CD4-positive, alpha-beta T cell (primary cell): ENCODE results near the gene CCSER1. TPM values are rescaled to one million over a fixed set of nuclear protein-coding genes. Genes with fewer than 3 reads are reported as not detected.

Source experiments
- ATAC-seq: fragments of 200-7000 bp; cut with Tn5 transposase; one replicate; pipeline ENCODE4 v1.10.0; 2022; ENCODE audit warnings: mild to moderate bottlenecking; ENCODE audit not compliant: poor library complexity
- CTCF ChIA-PET: fragments of 350-600 bp; sonication (Branson Sonifier 250); formaldehyde crosslinking; loops from one replicate; lab custom pipeline; 2021; ENCODE audit warnings: antibody characterized with exemption, inconsistent platforms; lab: Charles Lee
- POLR2A ChIA-PET: fragments of 350-600 bp; sonication (Branson Sonifier 250); formaldehyde crosslinking; loops from one replicate; lab custom pipeline; 2021; ENCODE audit warnings: antibody characterized with exemption, inconsistent platforms; lab: Charles Lee
- DNase-seq, 14 experiments: peaks; one replicate each; pipeline ENCODE4 v3.0.0-alpha.2; 2013 to 2020; ENCODE audit warnings: mixed read lengths in 2 of 14
- H3K27ac ChIP-seq, 2 donors: one replicate each; pipeline versions ENCODE4 v1.5.1 to v1.7.0; 2013; ENCODE audit warnings: low read length in 2 of 2, low read depth in 1 of 2, mild to moderate bottlenecking in 1 of 2
- H3K27me3 ChIP-seq, 2 experiments: 1 replicate in 1 of 2; 2 replicates in 1 of 2; pipeline versions ENCODE4 v1.6.1 to v1.7.0; 2013; ENCODE audit warnings: low read length in 2 of 2, control low read depth in 1 of 2, mild to moderate bottlenecking in 1 of 2, moderate library complexity in 1 of 2; ENCODE audit not compliant: insufficient read depth in 2 of 2, control insufficient read depth in 1 of 2
- H3K36me3 ChIP-seq: one replicate; pipeline ENCODE4 v1.6.1; 2013; ENCODE audit warnings: low read length, control low read depth; ENCODE audit not compliant: insufficient read depth
- H3K4me1 ChIP-seq: one replicate; pipeline ENCODE4 v1.6.1; 2013; ENCODE audit warnings: low read length, control low read depth; ENCODE audit not compliant: insufficient read depth
- H3K4me3 ChIP-seq: one replicate; pipeline ENCODE4 v1.5.1; 2013; ENCODE audit warnings: mild to moderate bottlenecking, low read length, moderate library complexity
- H3K9me3 ChIP-seq, 2 experiments: 1 replicate in 1 of 2; 2 replicates in 1 of 2; pipeline versions ENCODE4 v1.6.1 to v1.7.0; 2013; ENCODE audit warnings: low read length in 2 of 2, mild to moderate bottlenecking in 2 of 2, control low read depth in 1 of 2, moderate library complexity in 1 of 2; ENCODE audit not compliant: control insufficient read depth in 1 of 2, insufficient read depth in 1 of 2
- H3K27ac Mint-ChIP-seq: one replicate; pipeline ENCODE4 v1.8.0; 2020; ENCODE audit warnings: mixed read lengths
- H3K27me3 Mint-ChIP-seq: one replicate; pipeline ENCODE4 v1.8.0; 2021; ENCODE audit warnings: mixed read lengths
- H3K36me3 Mint-ChIP-seq: one replicate; pipeline ENCODE4 v1.8.0; 2021; ENCODE audit warnings: low read depth, mixed read lengths
- H3K4me1 Mint-ChIP-seq: one replicate; pipeline ENCODE4 v1.8.0; 2021; ENCODE audit warnings: low read depth, mixed read lengths
- H3K4me3 Mint-ChIP-seq: one replicate; pipeline ENCODE4 v1.8.0; 2020; ENCODE audit warnings: mild to moderate bottlenecking, mixed read lengths
- H3K9me3 Mint-ChIP-seq: one replicate; pipeline ENCODE4 v1.8.0; 2020; ENCODE audit warnings: mixed read lengths
- CTCF ChIP-seq: fragments of 200-600 bp; IDR thresholded peaks from one replicate; pipeline ENCODE4 v1.8.0; 2022; ENCODE audit warnings: antibody characterized with exemption, mild to moderate bottlenecking
- intact Hi-C, 2 experiments: fragments of 100-400 bp; cut with DNase I in 1 of 2; cut with micrococcal nuclease in 1 of 2; formaldehyde crosslinking; loops; one replicate each; pipeline versions ENCODE4 v1.15.1 to v1.9.0; 2023 to 2025; cut with DNase I, micrococcal nuclease
- total RNA-seq, 174 experiments: library from RNA in 2 of 174; stranded (reverse) in 2 of 174; gene quantifications; one replicate each; pipeline ENCODE4 v1.2.3 and lab custom pipeline; 2021 to 2026

CCSER1 gene
- total RNA-seq, 2 experiments from 2014 or later: 0.36 to 0.71 TPM

GRCh38 chr4:91472046-91472445 is 1344.9 kb downstream of the CCSER1 start:
- no peaks in the 10 kb centered on the region for H3K27me3 Mint-ChIP-seq
- peaks cover 17% of the 10 kb centered on the region for H3K9me3 Mint-ChIP-seq
- no peak for TF ChIP-seq CTCF
- CTCF ChIA-PET: no interaction called here
- Histone ChIP-seq H3K27me3 (no peaks in the 10 kb centered on the region), H3K27ac (no peak overlapping the region), H3K4me1 (no peaks in the 10 kb centered on the region), H3K36me3 (no peaks in the 10 kb centered on the region), H3K9me3 (no peaks in the 10 kb centered on the region), H3K4me3 (no peak overlapping the region)
- intact Hi-C loops: no loop called here
- no peaks in the 10 kb centered on the region for H3K36me3 Mint-ChIP-seq
- POLR2A ChIA-PET: no interaction called here
- ATAC-seq: no peak
- DNase-seq: no peak
- H3K4me1 Mint-ChIP-seq: no peaks in the 10 kb centered on the region
- no peak overlapping the region for H3K4me3 Mint-ChIP-seq
- H3K27ac Mint-ChIP-seq: no peak overlapping the region

DNA sequence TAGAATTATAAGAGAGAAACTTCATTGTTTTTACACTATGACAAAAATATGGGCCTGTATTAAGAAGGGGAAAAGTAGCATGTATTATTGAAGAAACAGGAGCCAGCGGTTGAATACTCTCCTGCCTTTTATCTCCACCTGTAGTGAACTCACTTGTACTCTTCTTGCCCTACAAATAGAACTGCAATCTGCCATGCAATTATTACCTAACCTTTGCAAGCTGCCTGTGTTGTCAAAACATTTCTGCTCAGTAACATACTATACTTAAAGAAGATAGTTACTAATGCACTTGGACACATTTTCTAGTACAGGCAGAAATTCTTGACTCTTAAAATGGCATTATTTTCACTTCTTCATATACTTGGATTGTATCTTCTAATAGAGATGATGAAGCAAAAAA is 1358.2 kb downstream of the CCSER1 start:
- peaks cover 17% of the 10 kb centered on the region for H3K9me3 Mint-ChIP-seq
- Histone ChIP-seq H3K36me3 (no peaks in the 10 kb centered on the region), H3K9me3 (no peaks in the 10 kb centered on the region), H3K4me3 (no peak overlapping the region), H3K27ac (no peak overlapping the region), H3K4me1 (no peaks in the 10 kb centered on the region), H3K27me3 (no peaks in the 10 kb centered on the region)
- H3K27ac Mint-ChIP-seq: no peak overlapping the region
- ATAC-seq (no peak), DNase-seq (no peak)
- ChIA-PET CTCF (no interaction called here), POLR2A (no interaction called here)
- H3K4me3 Mint-ChIP-seq: no peak overlapping the region
- TF ChIP-seq CTCF: no peak
- intact Hi-C loops: no loop called here
- H3K4me1 Mint-ChIP-seq: no peaks in the 10 kb centered on the region
- H3K36me3 Mint-ChIP-seq: no peaks in the 10 kb centered on the region
- no peaks in the 10 kb centered on the region for H3K27me3 Mint-ChIP-seq

GRCh38 chr4:91488946-91489345 is 1361.8 kb downstream of the CCSER1 start:
- no peaks in the 10 kb centered on the region for H3K36me3 Mint-ChIP-seq
- H3K4me3 Mint-ChIP-seq: no peak overlapping the region
- Histone ChIP-seq H3K9me3 (no peaks in the 10 kb centered on the region), H3K36me3 (no peaks in the 10 kb centered on the region), H3K27me3 (no peaks in the 10 kb centered on the region), H3K27ac (no peak overlapping the region), H3K4me1 (no peaks in the 10 kb centered on the region), H3K4me3 (no peak overlapping the region)
- intact Hi-C loops: no loop called here
- peaks cover 18% of the 10 kb centered on the region for H3K9me3 Mint-ChIP-seq
- ATAC-seq: no peak
- no peaks in the 10 kb centered on the region for H3K4me1 Mint-ChIP-seq
- CTCF ChIA-PET: no interaction called here
- H3K27me3 Mint-ChIP-seq: no peaks in the 10 kb centered on the region
- no peak for DNase-seq
- TF ChIP-seq CTCF: no peak
- no peak overlapping the region for H3K27ac Mint-ChIP-seq
- POLR2A ChIA-PET: no interaction called here
